H1 (cell line): ENCODE measurements around the gene B3GALT4. TPM values are rescaled to one million over a fixed set of nuclear protein-coding genes. Genes with fewer than 3 reads are reported as not detected.
A peak's percentile ranks its signal among the peaks of the same experiment; 100 is the strongest.

ENCODE experiments used
- CTCF ChIA-PET: fragments of 300-600 bp; sonication (Branson Sonifier 250); formaldehyde crosslinking; loops from one replicate; lab custom pipeline; 2021; ENCODE audit not compliant: partially characterized antibody; lab: Charles Lee
- POLR2A ChIA-PET: fragments of 300-600 bp; sonication (Branson Sonifier 250); formaldehyde crosslinking; loops from one replicate; lab custom pipeline; 2021; ENCODE audit warnings: inconsistent platforms; ENCODE audit not compliant: partially characterized antibody; lab: Charles Lee
- DNase-seq, 2 experiments: peaks; one replicate each; pipeline versions ENCODE4 v3.0.0 to v3.0.0-alpha.2; 2010 to 2022; ENCODE audit warnings: low spot score in 2 of 2, low read depth in 1 of 2, mixed read lengths in 1 of 2
- FAIRE-seq: peaks from 2 replicates; lab custom pipeline; 2011; peaks lifted over from hg19 to GRCh38; lab: Jason Lieb, UNC
- H2AFZ ChIP-seq: 2 replicates; pipeline ENCODE4 v1.8.1; 2012; ENCODE audit warnings: low read length, inconsistent platforms
- H2AK5ac ChIP-seq: 2 replicates; pipeline ENCODE4 v1.6.1; 2013; ENCODE audit warnings: low read depth, low read length
- H2BK120ac ChIP-seq: replicated peaks from 2 replicates; pipeline ENCODE3; 2013; ENCODE audit warnings: low read depth, low read length, inconsistent platforms
- H2BK12ac ChIP-seq: 2 replicates; pipeline ENCODE4 v1.6.1; 2013; ENCODE audit warnings: low read depth, low read length
- H2BK15ac ChIP-seq: 2 replicates; pipeline ENCODE4 v1.6.1; 2013; ENCODE audit warnings: low read length
- H2BK20ac ChIP-seq: 2 replicates; pipeline ENCODE4 v1.6.1; 2013; ENCODE audit warnings: low read length
- H2BK5ac ChIP-seq: 2 replicates; pipeline ENCODE4 v1.6.1; 2013; ENCODE audit warnings: low read depth, low read length
- H3K14ac ChIP-seq: 2 replicates; pipeline ENCODE4 v1.6.1; 2013; ENCODE audit warnings: inconsistent platforms; ENCODE audit not compliant: insufficient read length
- H3K18ac ChIP-seq: 2 replicates; pipeline ENCODE4 v1.6.1; 2013; ENCODE audit warnings: low read length; ENCODE audit errors: extremely low read depth
- H3K23ac ChIP-seq: 2 replicates; pipeline ENCODE4 v1.6.1; 2013; ENCODE audit warnings: inconsistent platforms; ENCODE audit not compliant: insufficient read length
- H3K23me2 ChIP-seq: 2 replicates; pipeline ENCODE4 v1.6.1; 2013; ENCODE audit warnings: low read depth, low read length
- H3K27ac ChIP-seq: 2 replicates; pipeline ENCODE4 v1.6.1; 2011; ENCODE audit warnings: low read depth, low read length, inconsistent platforms
- H3K27me3 ChIP-seq, 4 experiments: replicated peaks in 1 of 4; 1 replicate in 1 of 4; 2 replicates in 3 of 4; pipeline versions ENCODE4 v1.6.1 to v1.8.1; 2011 to 2013; ENCODE audit warnings: low read length in 3 of 4, mild to moderate bottlenecking in 3 of 4, inconsistent platforms in 2 of 4, mixed read lengths in 2 of 4, moderate library complexity in 1 of 4; ENCODE audit not compliant: control insufficient read depth in 3 of 4, insufficient read depth in 3 of 4; ENCODE audit errors: extremely low read depth in 1 of 4
- H3K36me3 ChIP-seq, 4 experiments: 2 replicates each; pipeline versions ENCODE4 v1.6.1 to v1.8.1; 2011 to 2013; ENCODE audit warnings: mild to moderate bottlenecking in 4 of 4, low read length in 3 of 4, moderate library complexity in 2 of 4, control low read depth in 1 of 4, inconsistent platforms in 1 of 4; ENCODE audit not compliant: insufficient read depth in 4 of 4, control insufficient read depth in 2 of 4
- H3K4ac ChIP-seq: replicated peaks from 2 replicates; pipeline ENCODE3; 2013; ENCODE audit warnings: low read length, low read depth, mixed read lengths, inconsistent platforms; ENCODE audit not compliant: insufficient read length
- H3K4me1 ChIP-seq, 4 experiments: replicated peaks in 1 of 4; 1 replicate in 1 of 4; 2 replicates in 3 of 4; pipeline versions ENCODE4 v1.6.1 to v1.8.1; 2011 to 2013; ENCODE audit warnings: low read length in 3 of 4, inconsistent platforms in 2 of 4, mixed read lengths in 1 of 4; ENCODE audit not compliant: insufficient read depth in 4 of 4, control insufficient read depth in 3 of 4
- H3K4me2 ChIP-seq, 2 experiments: 2 replicates each; pipeline versions ENCODE4 v1.6.1 to v1.8.1; 2011 to 2013; ENCODE audit warnings: low read depth in 2 of 2, low read length in 2 of 2, control low read depth in 1 of 2, inconsistent platforms in 1 of 2, mild to moderate bottlenecking in 1 of 2; ENCODE audit not compliant: insufficient read depth in 1 of 2
- H3K4me3 ChIP-seq, 4 experiments: fragments of 200-600, 300-600 bp in 1 of 4; sonication (generic), shearing (Covaris generic), sonication (Bioruptor Twin) in 1 of 4; 2 replicates each; pipeline versions ENCODE4 v1.5.1 to v1.8.1; 2011 to 2016; ENCODE audit warnings: low read length in 4 of 4, low read depth in 3 of 4, control low read depth in 2 of 4, inconsistent platforms in 2 of 4, mild to moderate bottlenecking in 2 of 4, mixed read lengths in 1 of 4, moderate library complexity in 1 of 4; ENCODE audit not compliant: insufficient read depth in 2 of 4; ENCODE audit errors: extremely low read depth in 1 of 4
- H3K56ac ChIP-seq: replicated peaks from 2 replicates; pipeline ENCODE3; 2013; ENCODE audit warnings: low read depth, mild to moderate bottlenecking, mixed read lengths, low read length, inconsistent platforms; ENCODE audit not compliant: insufficient read length
- H3K79me1 ChIP-seq: 2 replicates; pipeline ENCODE4 v1.6.1; 2013; ENCODE audit warnings: low read depth, low read length, control low read depth
- H3K79me2 ChIP-seq, 2 experiments: 2 replicates each; pipeline versions ENCODE4 v1.6.1 to v1.8.1; 2012 to 2013; ENCODE audit warnings: low read length in 2 of 2, mild to moderate bottlenecking in 2 of 2, inconsistent platforms in 1 of 2; ENCODE audit not compliant: insufficient read depth in 2 of 2, control insufficient read depth in 1 of 2
- H3K9ac ChIP-seq, 4 experiments: replicated peaks in 1 of 4; 1 replicate in 1 of 4; 2 replicates in 3 of 4; pipeline versions ENCODE4 v1.6.1 to v1.8.1; 2011 to 2013; ENCODE audit warnings: low read depth in 3 of 4, low read length in 3 of 4, control low read depth in 2 of 4, mild to moderate bottlenecking in 2 of 4, moderate library complexity in 2 of 4, inconsistent platforms in 1 of 4; ENCODE audit errors: extremely low read depth in 1 of 4
- H3K9me3 ChIP-seq, 2 experiments: 2 replicates each; pipeline versions ENCODE4 v1.6.1 to v1.8.1; 2012 to 2013; ENCODE audit warnings: mild to moderate bottlenecking in 2 of 2, moderate library complexity in 2 of 2, control low read depth in 1 of 2, inconsistent platforms in 1 of 2, low read depth in 1 of 2, low read length in 1 of 2, mixed read lengths in 1 of 2; ENCODE audit not compliant: insufficient read depth in 2 of 2
- H4K20me1 ChIP-seq, 2 experiments: replicated peaks in 1 of 2; 2 replicates each; pipeline versions ENCODE3 to v1.8.1; 2011 to 2013; ENCODE audit warnings: inconsistent platforms in 2 of 2, low read length in 2 of 2, mild to moderate bottlenecking in 1 of 2; ENCODE audit not compliant: insufficient read depth in 2 of 2, control insufficient read depth in 1 of 2
- H4K5ac ChIP-seq: 2 replicates; pipeline ENCODE4 v1.6.1; 2013; ENCODE audit warnings: low read length, low read depth, mixed read lengths, inconsistent platforms; ENCODE audit not compliant: insufficient read length
- H4K8ac ChIP-seq: 2 replicates; pipeline ENCODE4 v1.8.0; 2013; ENCODE audit warnings: mild to moderate bottlenecking, moderate library complexity, low read length, inconsistent platforms; ENCODE audit not compliant: insufficient read depth; ENCODE audit errors: extremely low read depth
- H4K91ac ChIP-seq: replicated peaks from 2 replicates; pipeline ENCODE3; 2013; ENCODE audit warnings: low read length, mixed read lengths, inconsistent platforms; ENCODE audit not compliant: insufficient read length
- CREB1 ChIP-seq: IDR thresholded peaks from 2 replicates; pipeline ENCODE4 v1.6.1; 2012; ENCODE audit warnings: inconsistent platforms
- E2F6 ChIP-seq: IDR thresholded peaks from 2 replicates; pipeline ENCODE4 v1.6.1; 2012; ENCODE audit warnings: inconsistent platforms
- KDM4A ChIP-seq: IDR thresholded peaks from one replicate; pipeline ENCODE4 v1.7.1; 2012; ENCODE audit warnings: low read depth, mild to moderate bottlenecking, moderate library complexity, low read length, inconsistent platforms; ENCODE audit not compliant: severe bottlenecking
- MAFK ChIP-seq: IDR thresholded peaks from 2 replicates; pipeline ENCODE4 v1.6.1; 2012; ENCODE audit warnings: low read depth, mild to moderate bottlenecking, improper control_type of control experiment, low read length
- RXRA ChIP-seq: IDR thresholded peaks from 2 replicates; pipeline ENCODE4 v1.6.1; 2011; ENCODE audit warnings: low read depth, mild to moderate bottlenecking, low read length, moderate library complexity; ENCODE audit not compliant: insufficient read depth
- TBP ChIP-seq: IDR thresholded peaks from 2 replicates; pipeline ENCODE4 v1.6.1; 2011; ENCODE audit warnings: low read depth, low read length, improper control_type of control experiment
- YY1 ChIP-seq: IDR thresholded peaks from 2 replicates; pipeline ENCODE4 v1.6.1; 2011; ENCODE audit warnings: low read depth, mild to moderate bottlenecking, low read length
- ZNF274 ChIP-seq: IDR thresholded peaks from 2 replicates; pipeline ENCODE4 v1.7.0; 2012; ENCODE audit warnings: low read length, borderline replicate concordance; ENCODE audit errors: extremely low read depth
- WGBS, 2 experiments: shearing (Covaris generic) in 1 of 2; methylation state at CpG; one replicate each; pipeline versions ENCODE4 v1.1.6 to v1.1.7; 2013 to 2015; ENCODE audit warnings: low lambda C conversion rate in 2 of 2, mixed read lengths in 2 of 2, inconsistent platforms in 1 of 2, low coverage in 1 of 2, missing lambda C conversion rate in 1 of 2; ENCODE audit not compliant: insufficient replicate concordance in 2 of 2, insufficient coverage in 1 of 2, insufficient read length in 1 of 2; ENCODE audit errors: extremely low coverage in 1 of 2, missing lambda C conversion rate in 1 of 2; 5-methylcytosine and 5-hydroxymethylcytosine counted together
- polyA plus RNA-seq, 7 experiments: library from polyadenylated mRNA; depleted of rRNA in 3 of 7; stranded (reverse) in 5 of 7; unstranded in 2 of 7; fragments of >200 nt in 5 of 7; fragments of 200-250 nt in 2 of 7; gene quantifications; 1 replicate in 5 of 7; 2 replicates in 1 of 7; 4 replicates in 1 of 7; pipeline versions ENCODE4 v1.2.1 to v1.2.3, GENCODE V29; 2011 to 2013; ENCODE audit warnings: missing spikeins in 2 of 7, mixed read lengths in 2 of 7
- total RNA-seq: library from RNA; stranded (reverse); fragmentation: NEBNext Ultra II Directional; extraction: Animal tissue kit (Norgen Biotek cat#: 25700); gene quantifications from 2 replicates; pipeline ENCODE4 v1.2.1, GENCODE V29; 2021

Gene B3GALT4
- total and polyA plus RNA-seq, 2 of the 8 experiments (the other 6 are each of a cell fraction or from before 2014, with no cell fraction given), result 2.2 to 3.0 TPM

- peaks cover 2 to 5% of the 10 kb centered on the region in 2 experiments for H4K20me1 ChIP-seq
- H3K4me2 ChIP-seq, result peak overlapping the region; percentile 49 to 62
- H2BK20ac ChIP-seq, result no peak overlapping the region
- H3K36me3 ChIP-seq, result peaks cover 10 to 31% (median 21%) of the 10 kb centered on the region in 4 experiments; a peak in 7 of 8 replicates
- DNase-seq (no peak), FAIRE-seq (no peak)
- no peak overlapping the region for H2BK120ac ChIP-seq
- no peak overlapping the region for H3K23ac ChIP-seq
- no peak overlapping the region for H3K4ac ChIP-seq
- H3K23me2 ChIP-seq, result peaks cover 18% of the 10 kb centered on the region
- POLR2A ChIA-PET, result interaction anchor here (0.8 to 1.3 kb wide), 8 partner anchors 8 to 111 kb away, joined by 3 to 5 read pairs (median 4); partner anchors contain the start of gene RGL2
- H3K79me2 ChIP-seq, result peaks cover 0 to 32% of the 10 kb centered on the region in 2 experiments; a peak in 3 of 4 replicates
- no peak overlapping the region for H4K5ac ChIP-seq
- H2AFZ ChIP-seq, result no peak overlapping the region
- peak overlapping the region; percentile 36 for H3K27ac ChIP-seq
- no peak overlapping the region for H3K56ac ChIP-seq
- no peaks in the 10 kb centered on the region for H3K27me3 ChIP-seq
- H3K4me3 ChIP-seq, result peak overlapping the region in 3 of 4 experiments; percentile 4 to 98 (median 76); a peak in 2 of 8 replicates
- no peaks in the 10 kb centered on the region; a peak in 1 of 4 replicates for H3K9me3 ChIP-seq
- no peak overlapping the region for H3K18ac ChIP-seq
- H3K4me1 ChIP-seq, result peaks cover 0 to 28% (median 19%) of the 10 kb centered on the region in 4 experiments; a peak in 6 of 7 replicates
- H2BK12ac ChIP-seq, result no peak overlapping the region
- H2BK5ac ChIP-seq, result peak overlapping the region; percentile 18; the same call in 1 of the 2 replicates
- no peak overlapping the region; the same call in 1 of the 2 replicates for H2AK5ac ChIP-seq
- no peak overlapping the region for H4K8ac ChIP-seq
- H2BK15ac ChIP-seq, result no peak overlapping the region
- peaks cover 7% of the 10 kb centered on the region; the same call in 1 of the 2 replicates for H3K79me1 ChIP-seq
- CTCF ChIA-PET, result interaction anchor here (0.7 to 1.3 kb wide), 6 partner anchors 10 to 105 kb away, joined by 3 to 7 read pairs (median 3); partner anchors contain the start of gene B3GALT4
- no peak overlapping the region for H4K91ac ChIP-seq
- no peak overlapping the region for H3K14ac ChIP-seq
- H3K9ac ChIP-seq, result peak overlapping the region in 2 of 4 experiments; percentile 9 to 23; a peak in 3 of 7 replicates
- WGBS, 2 experiments, result 89% methylated on average over 32 of the region's 32 CpGs; no CpG with 5 or more reads in 1 of the 2 experiments
- no peak for TF ChIP-seq TBP
- no peak; the same call in 1 of the 2 replicates for TF ChIP-seq CREB1
- no peak for TF ChIP-seq MAFK
- no peak for TF ChIP-seq E2F6
- no peak for TF ChIP-seq KDM4A
- TF ChIP-seq YY1, result no peak
- TF ChIP-seq RXRA, result no peak
- no peak for TF ChIP-seq ZNF274
Measured at GRCh38 chr6:33320315-33321181, 43.6 kb downstream of the B3GALT4 start.
